Panc1 (cell line): ENCODE data around the gene ACOT2.
"Not testable (repeated sequence)": the region's sequence is repeated elsewhere in the genome, so short reads cannot be mapped to it uniquely, and the experiment has no call there.

ENCODE experiments used
- CTCF ChIP-seq: fragments of 450-650 bp; IDR thresholded peaks from 2 replicates; pipeline ENCODE4 v1.5.1; 2017; ENCODE audit warnings: mild to moderate bottlenecking
- POLR2AphosphoS5 ChIP-seq: IDR thresholded peaks from 2 replicates; pipeline ENCODE4 v1.6.1; 2012; ENCODE audit warnings: mild to moderate bottlenecking, low read depth, low read length, moderate library complexity
- REST ChIP-seq, 2 experiments: IDR thresholded peaks; 2 replicates each; pipeline ENCODE4 v1.6.1; 2011 to 2012; ENCODE audit warnings: low read depth in 2 of 2, control low read depth in 1 of 2, low read length in 1 of 2, mild to moderate bottlenecking in 1 of 2, moderate library complexity in 1 of 2; ENCODE audit not compliant: insufficient read depth in 1 of 2
- SIN3A ChIP-seq: IDR thresholded peaks from 2 replicates; pipeline ENCODE4 v1.6.1; 2012; ENCODE audit warnings: low read depth, mild to moderate bottlenecking, low read length, moderate library complexity, borderline replicate concordance; ENCODE audit not compliant: insufficient read depth
- TCF7L2 ChIP-seq: IDR thresholded peaks from 2 replicates; pipeline ENCODE4 v1.6.1; 2011; ENCODE audit warnings: mild to moderate bottlenecking, low read depth, low read length, inconsistent platforms

GRCh38 chr14:73590673-73591004 lies 21.6 kb downstream of the ACOT2 start:
- not testable (repeated sequence) for TF ChIP-seq CTCF; REST (IDR thresholded peaks at IDR 0.05; ENCODE audit: insufficient read depth in 1 of 2, low read depth in 2 of 2, low read length in 1 of 2); POLR2AphosphoS5; SIN3A; TCF7L2
